KMS-11 (cell line): ENCODE results near the gene IL9.

Experiments
- H2AFZ ChIP-seq: fragments of 200-600 bp; sonication (generic); 2 replicates; pipeline ENCODE4 v1.6.1; 2016; ENCODE audit warnings: antibody characterized with exemption, mixed run types, low read depth
- H3K27ac ChIP-seq: fragments of 200-600 bp; sonication (generic); 2 replicates; pipeline ENCODE4 v1.6.1; 2016; ENCODE audit warnings: mild to moderate bottlenecking, mixed run types
- H3K27me3 ChIP-seq: fragments of 200-600 bp; sonication (generic); 2 replicates; pipeline ENCODE4 v1.6.1; 2017; ENCODE audit warnings: mild to moderate bottlenecking, low read depth, mixed run types, moderate library complexity; ENCODE audit not compliant: insufficient read depth
- H3K36me3 ChIP-seq: fragments of 200-600 bp; sonication (generic); 2 replicates; pipeline ENCODE4 v1.6.1; 2017; ENCODE audit warnings: mild to moderate bottlenecking, mixed run types; ENCODE audit not compliant: insufficient read depth
- H3K4me1 ChIP-seq: fragments of 200-600 bp; sonication (generic); 2 replicates; pipeline ENCODE4 v1.6.1; 2016; ENCODE audit warnings: mild to moderate bottlenecking, low read depth, mixed run types; ENCODE audit not compliant: poor library complexity, severe bottlenecking
- H3K4me2 ChIP-seq: fragments of 200-600 bp; sonication (generic); 2 replicates; pipeline ENCODE4 v1.7.0; 2016; ENCODE audit warnings: mild to moderate bottlenecking, mixed run types
- H3K4me3 ChIP-seq: fragments of 200-600 bp; sonication (generic); IDR thresholded peaks from 2 replicates; pipeline ENCODE4 v1.6.1; 2017; ENCODE audit warnings: low read depth, low read length, mixed read lengths; ENCODE audit not compliant: insufficient read depth
- H3K79me2 ChIP-seq: fragments of 200-600 bp; sonication (generic); 2 replicates; pipeline ENCODE4 v1.6.1; 2016; ENCODE audit warnings: low read depth, mixed run types; ENCODE audit not compliant: insufficient read depth
- H3K9ac ChIP-seq: fragments of 200-600 bp; sonication (generic); 2 replicates; pipeline ENCODE4 v1.6.1; 2016; ENCODE audit warnings: mild to moderate bottlenecking, mixed run types
- H4K20me1 ChIP-seq: fragments of 200-600 bp; sonication (generic); 2 replicates; pipeline ENCODE4 v1.6.1; 2016; ENCODE audit warnings: mild to moderate bottlenecking, mixed run types; ENCODE audit not compliant: insufficient read depth
- CTCF ChIP-seq: fragments of 200-600 bp; sonication (generic); conservative IDR thresholded peaks from 2 replicates; pipeline ENCODE4 v1.6.1; 2017; ENCODE audit warnings: low read depth, mild to moderate bottlenecking, antibody characterized with exemption, low read length, moderate library complexity, mixed read lengths

IL9 gene

GRCh38 chr5:135900276-135900675, 4.6 kb upstream of the IL9 start:
- no peak overlapping the region for H2AFZ ChIP-seq
- H3K27me3 ChIP-seq, result no peaks in the 10 kb centered on the region
- H3K36me3 ChIP-seq, result no peaks in the 10 kb centered on the region
- no peak overlapping the region for H3K4me3 ChIP-seq
- no peak overlapping the region for H3K4me2 ChIP-seq
- no peaks in the 10 kb centered on the region for H3K79me2 ChIP-seq
- no peaks in the 10 kb centered on the region for H3K4me1 ChIP-seq
- TF ChIP-seq CTCF, result no peak
- no peaks in the 10 kb centered on the region for H4K20me1 ChIP-seq
- H3K27ac ChIP-seq, result no peak overlapping the region
- H3K9ac ChIP-seq, result no peak overlapping the region

GRCh38 chr5:135898651-135899050, 3.0 kb upstream of the IL9 start:
- H4K20me1 ChIP-seq, result no peaks in the 10 kb centered on the region
- no peak overlapping the region for H2AFZ ChIP-seq
- H3K9ac ChIP-seq, result no peak overlapping the region
- H3K4me3 ChIP-seq, result no peak overlapping the region
- no peaks in the 10 kb centered on the region for H3K4me1 ChIP-seq
- H3K27me3 ChIP-seq, result no peaks in the 10 kb centered on the region
- H3K27ac ChIP-seq, result no peak overlapping the region
- H3K36me3 ChIP-seq, result no peaks in the 10 kb centered on the region
- no peak for TF ChIP-seq CTCF
- no peak overlapping the region for H3K4me2 ChIP-seq
- no peaks in the 10 kb centered on the region for H3K79me2 ChIP-seq

GRCh38 chr5:135894789-135895188, 852 bp downstream of the IL9 start:
- no peak overlapping the region for H3K27ac ChIP-seq
- no peaks in the 10 kb centered on the region for H4K20me1 ChIP-seq
- no peak overlapping the region for H3K4me3 ChIP-seq
- no peak overlapping the region for H3K9ac ChIP-seq
- H3K27me3 ChIP-seq, result no peaks in the 10 kb centered on the region
- H3K36me3 ChIP-seq, result no peaks in the 10 kb centered on the region
- no peak overlapping the region for H2AFZ ChIP-seq
- H3K79me2 ChIP-seq, result no peaks in the 10 kb centered on the region
- no peak overlapping the region for H3K4me2 ChIP-seq
- H3K4me1 ChIP-seq, result peaks cover 25% of the 10 kb centered on the region
- TF ChIP-seq CTCF, result no peak

- Histone ChIP-seq H3K4me2 (no peak overlapping the region), H3K27ac (no peak overlapping the region), H3K27me3 (no peaks in the 10 kb centered on the region), H3K4me1 (peaks cover 29% of the 10 kb centered on the region), H2AFZ (no peak overlapping the region), H3K79me2 (no peaks in the 10 kb centered on the region), H3K4me3 (no peak overlapping the region), H4K20me1 (no peaks in the 10 kb centered on the region), H3K9ac (no peak overlapping the region), H3K36me3 (no peaks in the 10 kb centered on the region)
- no peak for TF ChIP-seq CTCF
These were observed 1.4 kb downstream of the IL9 start for GRCh38 chr5:135894276-135894675.
